GM12878 (cell line): ENCODE measurements around the gene FXYD7. TPM values are rescaled to one million over a fixed set of nuclear protein-coding genes. Genes with fewer than 3 reads are reported as not detected.

Experiments
- ATAC-seq: fragments of 200-7000 bp; cut with Tn5 transposase; 3 replicates; pipeline ENCODE4 v1.9.1; 2020; ENCODE audit warnings: mild to moderate bottlenecking, moderate library complexity
- BruUV-seq: library from RNA; stranded (reverse); fragments of 400-500 nt; replicated peaks from 2 replicates; lab custom pipeline; 2021; lab: Mats Ljungman, UMichigan
- CTCF ChIA-PET: fragments of 300-600 bp; sonication (Branson Sonifier 250); formaldehyde crosslinking; extraction: SDS; loops from one replicate; lab custom pipeline; 2021; ENCODE audit warnings: inconsistent platforms; lab: Yijun Ruan, JAX
- POLR2A ChIA-PET: fragments of 350-600 bp; formaldehyde crosslinking; extraction: SDS; loops from one replicate; lab custom pipeline; 2021; ENCODE audit warnings: inconsistent platforms; lab: Charles Lee
- RAD21 ChIA-PET: fragments of 300-600 bp; sonication (Branson Sonifier 250); formaldehyde crosslinking; loops from one replicate; lab custom pipeline; 2023; ENCODE audit warnings: antibody characterized with exemption; ENCODE audit not compliant: unreplicated experiment; lab: Charles Lee
- SMC1A ChIA-PET: fragments of 300-600 bp; sonication (Branson Sonifier 250); formaldehyde crosslinking; loops from one replicate; lab custom pipeline; 2023; ENCODE audit not compliant: unreplicated experiment, uncharacterized antibody; lab: Charles Lee
- DNase-seq: peaks from one replicate; pipeline ENCODE4 v3.0.0-alpha.2; 2011; ENCODE audit warnings: low read depth, low spot score
- FAIRE-seq: peaks from 3 replicates; lab custom pipeline; 2011; peaks lifted over from hg19 to GRCh38; lab: Jason Lieb, UNC
- H2AFZ ChIP-seq: 2 replicates; pipeline ENCODE4 v1.6.0; 2011; ENCODE audit warnings: low read depth, low read length, control low read depth; ENCODE audit not compliant: control insufficient read depth
- H3K27ac ChIP-seq: 2 replicates; pipeline ENCODE4 v1.5.1; 2011; ENCODE audit warnings: control low read depth; ENCODE audit not compliant: control insufficient read depth, insufficient read depth
- H3K27me3 ChIP-seq, 2 experiments: replicated peaks in 1 of 2; 2 replicates each; pipeline versions ENCODE4 v1.6.0 to v1.6.1; 2011; ENCODE audit warnings: low read length in 1 of 2; ENCODE audit not compliant: control insufficient read depth in 2 of 2, insufficient read depth in 2 of 2
- H3K36me3 ChIP-seq, 2 experiments: 2 replicates each; pipeline ENCODE4 v1.5.1; 2011; ENCODE audit warnings: low read length in 1 of 2; ENCODE audit not compliant: control insufficient read depth in 2 of 2, insufficient read depth in 2 of 2
- H3K4me1 ChIP-seq: 2 replicates; pipeline ENCODE4 v1.6.1; 2011; ENCODE audit warnings: mild to moderate bottlenecking, low read length, moderate library complexity, mixed read lengths; ENCODE audit not compliant: control insufficient read depth, insufficient read depth
- H3K4me2 ChIP-seq: 2 replicates; pipeline ENCODE4 v1.6.0; 2011; ENCODE audit warnings: control low read depth; ENCODE audit not compliant: control insufficient read depth, insufficient read depth
- H3K4me3 ChIP-seq: fragments of 200-600 bp; sonication (generic); 2 replicates; pipeline ENCODE4 v1.5.1; 2016
- H3K79me2 ChIP-seq: 2 replicates; pipeline ENCODE4 v1.6.0; 2011; ENCODE audit warnings: low read length; ENCODE audit not compliant: control insufficient read depth, insufficient read depth
- H3K9ac ChIP-seq: 2 replicates; pipeline ENCODE4 v1.8.0; 2011; ENCODE audit warnings: low read length, control low read depth, mixed read lengths; ENCODE audit not compliant: control insufficient read depth, insufficient read depth
- H3K9me3 ChIP-seq: replicated peaks from 3 replicates; pipeline ENCODE4 v1.5.1; 2011; ENCODE audit warnings: mild to moderate bottlenecking, low read length; ENCODE audit not compliant: control insufficient read depth, insufficient read depth
- H4K20me1 ChIP-seq: 2 replicates; pipeline ENCODE4 v1.6.0; 2011; ENCODE audit not compliant: control insufficient read depth, insufficient read depth
- LARP7 ChIP-seq: fragments of 450-650 bp; IDR thresholded peaks from 2 replicates; pipeline ENCODE4 v1.6.1; 2017; ENCODE audit warnings: mild to moderate bottlenecking
- PAX5 ChIP-seq: IDR thresholded peaks from 2 replicates; pipeline ENCODE4 v1.6.1; 2011; ENCODE audit warnings: low read depth, low read length, borderline replicate concordance
- RUNX3 ChIP-seq: IDR thresholded peaks from 2 replicates; pipeline ENCODE4 v1.6.1; 2012; ENCODE audit warnings: low read length, inconsistent platforms
- TCF7 ChIP-seq: IDR thresholded peaks from 2 replicates; pipeline ENCODE4 v1.6.1; 2014; ENCODE audit warnings: antibody characterized with exemption, borderline replicate concordance
- ZBED1 ChIP-seq: IDR thresholded peaks from 2 replicates; pipeline ENCODE4 v1.6.1; 2016; ENCODE audit warnings: borderline replicate concordance
- WGBS: methylation state at CpG from one replicate; pipeline ENCODE4 v1.1.6; 2016; ENCODE audit warnings: low lambda C conversion rate; ENCODE audit not compliant: insufficient replicate concordance, insufficient coverage; ENCODE audit errors: missing lambda C conversion rate; 5-methylcytosine and 5-hydroxymethylcytosine counted together
- in situ Hi-C: fragments of 300-500 bp; cut with MboI; formaldehyde crosslinking; loops from 9 replicates; pipeline ENCODE4 v1.14.3; 2018; ENCODE audit warnings: mixed read lengths
- intact Hi-C: fragments of 100-400 bp; cut with micrococcal nuclease; formaldehyde crosslinking; loops from one replicate; pipeline ENCODE4 v1.14.2; 2022; ENCODE audit not compliant: unreplicated experiment
- polyA plus RNA-seq, 11 experiments: library from polyadenylated mRNA; depleted of rRNA in 4 of 11; unstranded in 6 of 11; stranded (reverse) in 5 of 11; fragments of >200 nt; fragmentation: Nextera tagmentation in 4 of 11; fragmentation: Illumina TruSeq in 1 of 11; extraction: Ambion mirVana in 4 of 11; extraction: Trizol in 1 of 11; gene quantifications; 1 replicate in 1 of 11; 2 replicates in 10 of 11; pipeline versions ENCODE4 v1.2.1 to v1.2.3, GENCODE V29; 2011 to 2016; ENCODE audit warnings: inconsistent platforms in 2 of 11, missing spikeins in 2 of 11, low read depth in 1 of 11
- total RNA-seq, 4 experiments: library from RNA; depleted of rRNA in 3 of 4; stranded (reverse); fragments of >200 nt in 3 of 4; fragmentation: Illumina TruSeq in 1 of 4; extraction: Trizol in 1 of 4; gene quantifications; 2 replicates each; pipeline versions ENCODE4 v1.2.1 to v1.2.3, GENCODE V29; 2013 to 2021
- TF ChIP-seq, protein P1 (sequence below): IDR thresholded peaks from 2 replicates; pipeline ENCODE4 v1.6.1; 2012; ENCODE audit warnings: low read length, inconsistent platforms
- TF ChIP-seq, protein P2 (sequence below): fragments of 450-650 bp; formaldehyde crosslinking; IDR thresholded peaks from 2 replicates; pipeline ENCODE4 v1.5.0; 2022; ENCODE audit warnings: mild to moderate bottlenecking, missing genetic modification characterization

Gene FXYD7
- total and polyA plus RNA-seq, 10 of the 15 experiments (the other 5 are each of a cell fraction or from before 2014, with no cell fraction given) = 0.07 to 0.28 (median 0.12) TPM; not detected in 7

GRCh38 chr19:35122687-35123551, 20.1 kb upstream of the FXYD7 start:
- no peak for ATAC-seq
- ChIA-PET POLR2A (interaction anchor here (0.5 to 1.0 kb wide), 3 partner anchors 13 to 120 kb away, joined by 3 read pairs; no protein-coding TSS in a partner anchor), RAD21 (no interaction called here), CTCF (interaction anchor here (0.8 to 2.4 kb wide), 3 partner anchors 8 to 56 kb away, joined by 3 to 14 read pairs (median 3); no protein-coding TSS in a partner anchor), SMC1A (interaction anchor here (2.9 kb wide), 1 partner anchor 13 kb away, joined by 16 read pairs; no protein-coding TSS in a partner anchor)
- H4K20me1 ChIP-seq = no peaks in the 10 kb centered on the region
- H3K4me3 ChIP-seq = no peak overlapping the region
- in situ Hi-C loops = no loop called here
- H2AFZ ChIP-seq = no peak overlapping the region
- no peaks in the 10 kb centered on the region for H3K36me3 ChIP-seq
- peaks cover 18% of the 10 kb centered on the region for H3K4me1 ChIP-seq
- no TSS peak for BruUV-seq
- no peak overlapping the region for H3K9ac ChIP-seq
- no peaks in the 10 kb centered on the region for H3K79me2 ChIP-seq
- H3K27me3 ChIP-seq = no peaks in the 10 kb centered on the region
- TF ChIP-seq, protein P1, sequence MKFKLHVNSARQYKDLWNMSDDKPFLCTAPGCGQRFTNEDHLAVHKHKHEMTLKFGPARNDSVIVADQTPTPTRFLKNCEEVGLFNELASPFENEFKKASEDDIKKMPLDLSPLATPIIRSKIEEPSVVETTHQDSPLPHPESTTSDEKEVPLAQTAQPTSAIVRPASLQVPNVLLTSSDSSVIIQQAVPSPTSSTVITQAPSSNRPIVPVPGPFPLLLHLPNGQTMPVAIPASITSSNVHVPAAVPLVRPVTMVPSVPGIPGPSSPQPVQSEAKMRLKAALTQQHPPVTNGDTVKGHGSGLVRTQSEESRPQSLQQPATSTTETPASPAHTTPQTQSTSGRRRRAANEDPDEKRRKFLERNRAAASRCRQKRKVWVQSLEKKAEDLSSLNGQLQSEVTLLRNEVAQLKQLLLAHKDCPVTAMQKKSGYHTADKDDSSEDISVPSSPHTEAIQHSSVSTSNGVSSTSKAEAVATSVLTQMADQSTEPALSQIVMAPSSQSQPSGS = no peak
- TF ChIP-seq RUNX3 (no peak), TCF7 (no peak), ZBED1 (no peak), LARP7 (no peak), PAX5 (no peak)
- TF ChIP-seq, protein P2, sequence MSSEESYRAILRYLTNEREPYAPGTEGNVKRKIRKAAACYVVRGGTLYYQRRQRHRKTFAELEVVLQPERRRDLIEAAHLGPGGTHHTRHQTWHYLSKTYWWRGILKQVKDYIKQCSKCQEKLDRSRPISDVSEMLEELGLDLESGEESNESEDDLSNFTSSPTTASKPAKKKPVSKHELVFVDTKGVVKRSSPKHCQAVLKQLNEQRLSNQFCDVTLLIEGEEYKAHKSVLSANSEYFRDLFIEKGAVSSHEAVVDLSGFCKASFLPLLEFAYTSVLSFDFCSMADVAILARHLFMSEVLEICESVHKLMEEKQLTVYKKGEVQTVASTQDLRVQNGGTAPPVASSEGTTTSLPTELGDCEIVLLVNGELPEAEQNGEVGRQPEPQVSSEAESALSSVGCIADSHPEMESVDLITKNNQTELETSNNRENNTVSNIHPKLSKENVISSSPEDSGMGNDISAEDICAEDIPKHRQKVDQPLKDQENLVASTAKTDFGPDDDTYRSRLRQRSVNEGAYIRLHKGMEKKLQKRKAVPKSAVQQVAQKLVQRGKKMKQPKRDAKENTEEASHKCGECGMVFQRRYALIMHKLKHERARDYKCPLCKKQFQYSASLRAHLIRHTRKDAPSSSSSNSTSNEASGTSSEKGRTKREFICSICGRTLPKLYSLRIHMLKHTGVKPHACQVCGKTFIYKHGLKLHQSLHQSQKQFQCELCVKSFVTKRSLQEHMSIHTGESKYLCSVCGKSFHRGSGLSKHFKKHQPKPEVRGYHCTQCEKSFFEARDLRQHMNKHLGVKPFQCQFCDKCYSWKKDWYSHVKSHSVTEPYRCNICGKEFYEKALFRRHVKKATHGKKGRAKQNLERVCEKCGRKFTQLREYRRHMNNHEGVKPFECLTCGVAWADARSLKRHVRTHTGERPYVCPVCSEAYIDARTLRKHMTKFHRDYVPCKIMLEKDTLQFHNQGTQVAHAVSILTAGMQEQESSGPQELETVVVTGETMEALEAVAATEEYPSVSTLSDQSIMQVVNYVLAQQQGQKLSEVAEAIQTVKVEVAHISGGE (CRISPR knock-in tag) = no peak
- no peak for DNase-seq
- intact Hi-C loops = no loop called here
- H3K4me2 ChIP-seq = no peak overlapping the region
- WGBS = 50% methylated on average over 19 of the region's 19 CpGs
- no peak for FAIRE-seq
- H3K9me3 ChIP-seq = no peaks in the 10 kb centered on the region
- H3K27ac ChIP-seq = no peak overlapping the region
